Measurements from ENCODE around the gene ZNF738.

GRCh38 chr19:21362291-21362690 is 3.5 kb downstream of the ZNF738 start:
- TF ChIP-seq POLR2A (IDR thresholded peaks at IDR 0.05; ENCODE audit: extremely low read depth, insufficient read length) (no peak), CTCF (IDR thresholded peaks at IDR 0.05; ENCODE audit: low read depth, low read length) (no peak), MAX (IDR thresholded peaks at IDR 0.05; ENCODE audit: low read depth, low read length) (no peak)

All from NB4 (cell line).